Activated CD4-positive, alpha-beta T cell treated with anti-CD3 and anti-CD28 coated beads for 4 hours (primary cell): Measurements from ENCODE around the gene ARMC2.
A peak's percentile ranks its signal among the peaks of the same experiment; 100 is the strongest.

ENCODE experiments used
- DNase-seq, 2 donors: peaks; one replicate each; pipeline ENCODE4 v3.0.0-alpha.2; 2020

Gene ARMC2

GRCh38 chr6:108996208-108996607 is 148.0 kb downstream of the ARMC2 start:
- DNase-seq = no peak

GRCh38 chr6:108998485-108998884 is 150.3 kb downstream of the ARMC2 start:
- no peak for DNase-seq

DNA sequence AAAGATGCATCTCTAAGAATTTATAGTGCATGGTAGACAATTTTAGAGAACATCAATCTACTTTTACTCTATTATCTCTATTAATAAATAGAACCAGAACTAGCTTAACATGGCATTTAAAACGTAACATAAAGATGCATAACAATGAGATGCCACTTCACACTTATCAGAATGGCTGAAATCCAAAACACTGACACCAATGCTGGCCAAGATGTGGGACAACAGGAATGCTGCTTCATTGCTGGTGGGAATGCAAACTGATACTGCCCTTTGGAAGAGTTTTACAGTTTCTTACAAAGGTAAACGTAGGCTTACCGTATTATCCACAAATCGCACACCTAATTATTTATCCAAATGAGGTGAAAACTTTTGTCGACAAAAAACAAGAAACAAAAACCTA is 151.2 kb downstream of the ARMC2 start:
- no peak for DNase-seq

- no peak for DNase-seq
These were observed 152.1 kb downstream of the ARMC2 start for GRCh38 chr6:109000289-109000688.

DNA sequence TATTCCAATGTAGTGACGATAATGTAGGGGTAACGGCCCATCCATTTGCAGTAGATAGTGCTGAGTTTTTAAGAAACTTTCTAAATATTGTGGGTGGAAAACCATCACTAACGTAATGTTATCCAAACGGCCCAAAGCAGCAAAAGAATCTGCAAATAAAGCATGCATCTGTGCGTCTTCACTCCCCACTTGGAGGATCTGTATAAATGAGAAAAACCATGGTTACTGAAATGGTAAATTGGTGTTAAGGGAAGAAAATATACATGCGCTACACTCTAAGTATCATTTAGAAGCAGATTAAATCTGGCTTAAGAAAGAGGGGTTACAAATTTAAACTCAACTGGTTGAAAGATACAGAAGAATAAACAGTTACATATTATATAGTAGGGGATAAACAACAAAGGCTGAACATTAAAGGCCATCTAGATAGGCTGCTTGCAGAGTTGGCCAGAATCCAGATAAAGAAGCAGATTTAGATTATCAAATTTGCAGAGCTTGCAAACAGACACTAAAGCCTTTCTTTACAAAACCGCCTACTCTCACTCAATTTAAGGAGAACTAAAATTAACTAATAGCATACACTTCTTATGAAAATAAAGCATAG is 153.2 kb downstream of the ARMC2 start:
- no peak for DNase-seq

DNA sequence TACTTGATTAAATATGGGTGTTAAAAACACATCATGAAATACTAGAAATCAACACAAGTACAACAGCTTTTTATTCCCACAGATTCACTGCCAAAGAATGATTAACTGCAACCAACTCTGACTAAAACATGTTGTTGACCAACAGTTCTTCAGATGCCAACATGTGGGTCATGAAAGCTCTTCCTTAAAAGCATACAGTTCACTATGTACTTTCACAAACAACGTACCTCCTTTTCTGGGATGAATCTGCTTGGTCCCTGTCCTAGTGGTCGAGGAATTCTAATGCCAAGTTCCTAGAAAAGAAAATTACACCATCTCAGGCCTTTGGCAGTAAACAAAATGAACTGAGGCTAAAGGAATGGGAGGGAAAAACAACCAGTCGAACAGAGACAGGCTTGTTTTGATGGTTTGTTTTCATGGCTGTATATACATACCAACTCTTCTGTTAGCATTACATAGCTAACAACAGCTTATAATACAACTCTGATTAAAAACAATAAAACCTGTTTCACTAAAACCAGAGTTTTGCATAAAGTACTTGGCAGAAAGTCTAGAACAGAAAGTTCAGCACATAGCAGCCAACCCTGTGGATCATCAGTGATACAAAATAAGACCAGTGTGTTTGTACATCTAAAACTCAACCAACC is 154.0 kb downstream of the ARMC2 start:
- DNase-seq = no peak

DNA sequence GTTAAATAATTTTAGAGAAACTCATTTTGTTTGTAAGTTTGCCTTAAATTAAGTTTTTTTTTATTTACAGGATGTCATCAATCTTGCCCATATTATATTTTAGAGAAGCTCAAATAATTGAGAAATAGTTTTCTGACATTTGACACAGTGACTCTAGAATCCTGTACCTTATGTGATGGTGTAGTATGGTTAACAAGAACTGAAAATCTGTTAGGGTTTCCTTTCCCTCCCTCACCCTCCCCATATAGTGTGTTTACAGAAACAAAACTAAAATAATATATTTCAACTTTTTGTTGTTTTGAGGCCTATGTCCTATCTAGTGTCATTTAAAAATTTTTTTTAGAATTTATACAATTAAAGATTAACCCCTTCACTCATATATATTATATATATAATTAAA is 154.7 kb downstream of the ARMC2 start:
- no peak for DNase-seq

DNA sequence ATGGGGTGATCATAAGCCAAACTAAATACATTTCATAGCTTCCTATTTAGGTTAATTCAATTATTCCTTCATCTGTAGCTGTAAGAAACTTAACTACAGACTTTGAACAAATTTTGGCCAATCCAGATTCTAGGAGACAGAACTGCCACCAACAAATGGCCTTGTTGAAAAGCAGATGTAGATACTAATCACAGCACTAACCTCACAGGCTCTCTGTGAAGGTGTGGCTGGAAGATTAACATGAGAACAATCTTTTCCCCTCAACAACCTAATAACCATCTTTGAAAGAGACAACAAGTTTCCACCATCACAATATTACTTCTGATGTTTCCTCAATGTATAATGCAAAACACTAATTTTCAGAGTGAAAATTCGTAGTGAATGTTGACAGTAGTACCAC is 158.6 kb downstream of the ARMC2 start:
- no peak for DNase-seq

- no peak for DNase-seq
These were observed 159.3 kb downstream of the ARMC2 start for GRCh38 chr6:109007521-109007920.

DNA sequence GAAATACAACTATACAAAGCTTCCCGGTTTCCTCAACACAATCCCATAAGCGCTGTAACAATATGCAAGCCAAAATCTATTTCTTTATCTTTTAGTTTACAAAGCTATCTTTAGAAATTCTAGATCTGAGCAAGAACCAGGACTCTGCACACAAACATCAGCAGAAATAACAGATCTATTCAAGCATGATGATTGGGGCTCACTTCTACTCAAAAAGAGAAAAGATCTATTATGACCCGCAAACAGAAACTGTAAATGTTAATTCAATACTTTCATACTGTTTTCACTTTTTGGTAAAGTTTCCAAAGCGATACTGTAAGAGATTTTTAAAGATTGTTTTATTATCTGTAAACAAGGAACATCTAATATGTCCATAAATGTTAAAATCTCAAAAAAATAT is 159.8 kb downstream of the ARMC2 start:
- no peak for DNase-seq

GRCh38 chr6:109008537-109009235 is 160.5 kb downstream of the ARMC2 start:
- DNase-seq = peak; percentile 5

- DNase-seq = peak; percentile 89 to 91
These were observed 161.2 kb downstream of the ARMC2 start for GRCh38 chr6:109009236-109009961.

DNA sequence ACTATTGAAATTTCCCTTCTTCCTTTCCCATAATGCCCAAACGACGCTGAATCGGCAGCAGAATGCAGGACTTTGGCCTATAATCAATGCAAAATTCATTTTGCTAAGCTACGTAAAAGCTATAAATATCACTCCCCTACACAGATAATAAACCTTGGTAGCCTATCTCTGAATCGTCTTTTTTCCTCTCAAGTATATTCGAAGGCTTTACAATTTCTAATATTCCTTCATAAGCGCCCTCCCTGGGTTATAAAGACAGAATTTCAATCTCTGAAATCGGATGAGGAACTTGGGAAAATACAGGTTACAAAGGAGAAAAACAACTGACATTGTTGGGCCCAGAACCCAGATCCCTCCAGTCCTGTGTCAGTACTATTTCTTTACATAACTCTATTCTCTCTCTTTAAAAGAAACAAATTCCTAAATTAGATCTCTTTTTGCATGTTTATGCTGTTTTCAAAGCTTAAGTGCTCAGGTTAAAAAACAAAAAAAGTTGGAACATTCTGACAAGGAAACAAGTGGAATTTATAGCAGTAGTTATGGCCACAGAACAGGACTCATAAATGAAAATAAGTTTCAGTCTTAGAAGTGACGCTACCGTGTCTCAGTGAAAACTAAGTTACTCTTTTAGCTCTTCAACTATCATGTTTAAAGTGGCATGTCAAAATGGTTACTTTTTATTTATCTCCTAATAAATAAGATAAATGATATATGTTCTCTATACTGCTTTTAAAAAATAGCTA is 161.9 kb downstream of the ARMC2 start:
- DNase-seq = no peak

- no peak for DNase-seq
These were observed 162.5 kb downstream of the ARMC2 start for GRCh38 chr6:109010705-109011102.

- DNase-seq = no peak
These were observed 165.6 kb downstream of the ARMC2 start for GRCh38 chr6:109013656-109014305.

- no peak for DNase-seq
These were observed 166.4 kb downstream of the ARMC2 start for GRCh38 chr6:109014606-109015005.

GRCh38 chr6:109015176-109015575 is 167.0 kb downstream of the ARMC2 start:
- DNase-seq = no peak

- no peak for DNase-seq
These were observed 171.7 kb downstream of the ARMC2 start for GRCh38 chr6:109019911-109020310.

DNA sequence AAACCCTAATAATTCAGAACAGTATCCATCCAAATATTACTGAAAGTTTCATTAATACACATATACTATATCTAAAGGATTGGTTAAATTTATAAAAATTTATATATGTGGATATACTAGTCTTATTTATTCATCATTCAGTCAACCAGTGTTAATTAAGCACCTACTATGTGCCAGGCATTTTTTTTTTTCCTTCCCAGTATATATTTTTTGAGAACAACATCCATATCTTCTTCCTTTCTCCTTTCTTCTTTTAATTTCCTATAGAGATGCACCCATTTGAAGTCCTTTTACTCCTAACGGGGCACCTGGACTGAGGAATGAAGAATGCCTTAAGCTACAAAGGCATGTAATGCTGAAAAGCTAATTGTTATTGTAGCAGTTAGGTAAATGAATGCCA is 173.6 kb downstream of the ARMC2 start:
- DNase-seq = no peak

GRCh38 chr6:109023356-109023925 is 175.2 kb downstream of the ARMC2 start:
- no peak for DNase-seq
